Endothelial cell (in vitro differentiated cells): Measurements from ENCODE around the gene CRYBB1. TPM values are rescaled to one million over a fixed set of nuclear protein-coding genes. Genes with fewer than 3 reads are reported as not detected.

Experiments used
- microRNA-seq: library from miRNA; unstranded; fragments of <30 nt; microRNA quantifications from one replicate; pipeline ENCODE4, GENCODE V29; 2020; ENCODE audit not compliant: unreplicated experiment
- total RNA-seq: library from RNA; stranded (reverse); fragmentation: NEBNext Ultra II Directional; extraction: Animal tissue kit (Norgen Biotek cat#: 25700); gene quantifications from one replicate; pipeline ENCODE4 v1.2.1, GENCODE V29; 2021; ENCODE audit not compliant: unreplicated experiment

CRYBB1 gene
- total RNA-seq, 1 donor from 2014 or later, result 9.5 TPM

Small RNA genes within 50 kb of the gene (microRNA-seq; reads per million reads assigned to microRNA genes)
- 12.2 reads per million, percentile 61 among the genes with 10 or more reads in this experiment for gene MIR548J

Other genes with a start within 250 kb of the CRYBB1 start
- gene ASPHD2, start 188.8 kb downstream of the CRYBB1 start, total RNA-seq, result 14.5 TPM
- 34.2 TPM for gene HPS4, start 134.2 kb downstream of the CRYBB1 start, total RNA-seq
- gene SRRD, start 134.2 kb downstream of the CRYBB1 start, total RNA-seq, result 19.5 TPM
- 38.6 TPM for gene TFIP11, start 105.6 kb downstream of the CRYBB1 start, total RNA-seq
- 59.3 TPM for gene TPST2, start 27.9 kb downstream of the CRYBB1 start, total RNA-seq
- gene CRYBA4, start 3.9 kb upstream of the CRYBB1 start, total RNA-seq, result 0.46 TPM
- 1.2 TPM for gene MIAT, start 39.6 kb upstream of the CRYBB1 start, total RNA-seq